MM.1S (cell line): ENCODE data around the gene RGL2.
"Not testable (repeated sequence)": the region's sequence is repeated elsewhere in the genome, so short reads cannot be mapped to it uniquely, and the experiment has no call there.

Source experiments
- EZH2 ChIP-seq: fragments of 300-600 bp; sonication (generic); optimal IDR thresholded peaks from 2 replicates; pipeline ENCODE3; 2017; ENCODE audit warnings: low read depth, mild to moderate bottlenecking, antibody characterized with exemption, low read length, mixed read lengths
- TF ChIP-seq, protein P1 (sequence below): fragments of 300-600 bp; sonication (generic); IDR thresholded peaks from 2 replicates; pipeline ENCODE4 v1.5.1; 2016; ENCODE audit warnings: antibody characterized with exemption, low read length, mixed read lengths

GRCh38 chr6:33343606-33343952 lies 44.8 kb upstream of the RGL2 start:
- TF ChIP-seq, protein P1, sequence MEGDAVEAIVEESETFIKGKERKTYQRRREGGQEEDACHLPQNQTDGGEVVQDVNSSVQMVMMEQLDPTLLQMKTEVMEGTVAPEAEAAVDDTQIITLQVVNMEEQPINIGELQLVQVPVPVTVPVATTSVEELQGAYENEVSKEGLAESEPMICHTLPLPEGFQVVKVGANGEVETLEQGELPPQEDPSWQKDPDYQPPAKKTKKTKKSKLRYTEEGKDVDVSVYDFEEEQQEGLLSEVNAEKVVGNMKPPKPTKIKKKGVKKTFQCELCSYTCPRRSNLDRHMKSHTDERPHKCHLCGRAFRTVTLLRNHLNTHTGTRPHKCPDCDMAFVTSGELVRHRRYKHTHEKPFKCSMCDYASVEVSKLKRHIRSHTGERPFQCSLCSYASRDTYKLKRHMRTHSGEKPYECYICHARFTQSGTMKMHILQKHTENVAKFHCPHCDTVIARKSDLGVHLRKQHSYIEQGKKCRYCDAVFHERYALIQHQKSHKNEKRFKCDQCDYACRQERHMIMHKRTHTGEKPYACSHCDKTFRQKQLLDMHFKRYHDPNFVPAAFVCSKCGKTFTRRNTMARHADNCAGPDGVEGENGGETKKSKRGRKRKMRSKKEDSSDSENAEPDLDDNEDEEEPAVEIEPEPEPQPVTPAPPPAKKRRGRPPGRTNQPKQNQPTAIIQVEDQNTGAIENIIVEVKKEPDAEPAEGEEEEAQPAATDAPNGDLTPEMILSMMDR = not testable (repeated sequence)
- not testable (repeated sequence) for TF ChIP-seq EZH2
